ENCODE data around the gene NXNL2.

Gene NXNL2

GRCh38 chr9:88590558-88591146, 55.7 kb downstream of the NXNL2 start:
- TF ChIP-seq, protein P1, sequence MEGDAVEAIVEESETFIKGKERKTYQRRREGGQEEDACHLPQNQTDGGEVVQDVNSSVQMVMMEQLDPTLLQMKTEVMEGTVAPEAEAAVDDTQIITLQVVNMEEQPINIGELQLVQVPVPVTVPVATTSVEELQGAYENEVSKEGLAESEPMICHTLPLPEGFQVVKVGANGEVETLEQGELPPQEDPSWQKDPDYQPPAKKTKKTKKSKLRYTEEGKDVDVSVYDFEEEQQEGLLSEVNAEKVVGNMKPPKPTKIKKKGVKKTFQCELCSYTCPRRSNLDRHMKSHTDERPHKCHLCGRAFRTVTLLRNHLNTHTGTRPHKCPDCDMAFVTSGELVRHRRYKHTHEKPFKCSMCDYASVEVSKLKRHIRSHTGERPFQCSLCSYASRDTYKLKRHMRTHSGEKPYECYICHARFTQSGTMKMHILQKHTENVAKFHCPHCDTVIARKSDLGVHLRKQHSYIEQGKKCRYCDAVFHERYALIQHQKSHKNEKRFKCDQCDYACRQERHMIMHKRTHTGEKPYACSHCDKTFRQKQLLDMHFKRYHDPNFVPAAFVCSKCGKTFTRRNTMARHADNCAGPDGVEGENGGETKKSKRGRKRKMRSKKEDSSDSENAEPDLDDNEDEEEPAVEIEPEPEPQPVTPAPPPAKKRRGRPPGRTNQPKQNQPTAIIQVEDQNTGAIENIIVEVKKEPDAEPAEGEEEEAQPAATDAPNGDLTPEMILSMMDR (IDR thresholded peaks at IDR 0.05; ENCODE audit: low read length): no peak
- TF ChIP-seq EZH2phosphoT487 (IDR thresholded peaks at IDR 0.05; ENCODE audit: low read length): no peak
- TF ChIP-seq EZH2 (optimal IDR thresholded peaks at IDR 0.05; ENCODE audit: low read depth, low read length): no peak
- no peak overlapping the region for H3K4me3 ChIP-seq (ENCODE audit: low read length)
- DNase-seq: no peak
- H3K27ac ChIP-seq (ENCODE audit: low read length): no peak overlapping the region
- H3F3A ChIP-seq (ENCODE audit: insufficient read depth, low read length): no peaks in the 10 kb centered on the region
- H4K20me1 ChIP-seq (ENCODE audit: insufficient read depth, low read length): no peaks in the 10 kb centered on the region
- no peaks in the 10 kb centered on the region for H3K27me3 ChIP-seq (replicated peaks; ENCODE audit: insufficient read depth, low read length)
- H3K36me3 ChIP-seq (replicated peaks; ENCODE audit: insufficient read depth, low read length): no peaks in the 10 kb centered on the region
- H3K4me1 ChIP-seq (ENCODE audit: low read length): no peaks in the 10 kb centered on the region
- no peaks in the 10 kb centered on the region for H3K79me2 ChIP-seq (ENCODE audit: low read length)
- no peaks in the 10 kb centered on the region for H3K9me2 ChIP-seq (replicated peaks; ENCODE audit: insufficient read depth, low read length)
- no peaks in the 10 kb centered on the region for H3K9me3 ChIP-seq (replicated peaks; ENCODE audit: insufficient read depth, low read length)
- H3K4me2 ChIP-seq (ENCODE audit: low read depth, low read length): no peak overlapping the region
- no peak overlapping the region for H2AFZ ChIP-seq (ENCODE audit: low read length)
- no peak overlapping the region for H3K9ac ChIP-seq (ENCODE audit: low read length)

GRCh38 chr9:88593537-88594185, 58.7 kb downstream of the NXNL2 start:
- no peaks in the 10 kb centered on the region for H3F3A ChIP-seq (ENCODE audit: insufficient read depth, low read length)
- H3K9me2 ChIP-seq (replicated peaks; ENCODE audit: insufficient read depth, low read length): no peaks in the 10 kb centered on the region
- no peaks in the 10 kb centered on the region for H3K27me3 ChIP-seq (replicated peaks; ENCODE audit: insufficient read depth, low read length)
- peak; percentile 75 for DNase-seq
- peak overlapping the region; percentile 2; the same call in 1 of the 2 replicates for H3K4me2 ChIP-seq (ENCODE audit: low read depth, low read length)
- no peaks in the 10 kb centered on the region for H3K36me3 ChIP-seq (replicated peaks; ENCODE audit: insufficient read depth, low read length)
- H4K20me1 ChIP-seq (ENCODE audit: insufficient read depth, low read length): no peaks in the 10 kb centered on the region
- no peak overlapping the region for H3K4me3 ChIP-seq (ENCODE audit: low read length)
- no peak overlapping the region for H2AFZ ChIP-seq (ENCODE audit: low read length)
- TF ChIP-seq EZH2 (optimal IDR thresholded peaks at IDR 0.05; ENCODE audit: low read depth, low read length) (no peak), EZH2phosphoT487 (IDR thresholded peaks at IDR 0.05; ENCODE audit: low read length) (no peak)
- TF ChIP-seq, protein P1 (IDR thresholded peaks at IDR 0.05; ENCODE audit: low read length): peak; percentile 70
- no peak overlapping the region for H3K9ac ChIP-seq (ENCODE audit: low read length)
- no peaks in the 10 kb centered on the region for H3K79me2 ChIP-seq (ENCODE audit: low read length)
- no peaks in the 10 kb centered on the region for H3K9me3 ChIP-seq (replicated peaks; ENCODE audit: insufficient read depth, low read length)
- H3K27ac ChIP-seq (ENCODE audit: low read length): no peak overlapping the region
- no peaks in the 10 kb centered on the region for H3K4me1 ChIP-seq (ENCODE audit: low read length)

Measured in MM.1S (cell line).